IPS DF 4.7 (cell line): ENCODE data around the gene RPGRIP1L.

Experiments used
- DNase-seq: peaks from one replicate; pipeline ENCODE4 v3.0.0-alpha.2; 2013; ENCODE audit warnings: low spot score; ENCODE audit errors: extremely low read depth

Gene RPGRIP1L

GRCh38 chr16:53558710-53559109 is 144.9 kb downstream of the RPGRIP1L start:
- DNase-seq = no peak

DNA sequence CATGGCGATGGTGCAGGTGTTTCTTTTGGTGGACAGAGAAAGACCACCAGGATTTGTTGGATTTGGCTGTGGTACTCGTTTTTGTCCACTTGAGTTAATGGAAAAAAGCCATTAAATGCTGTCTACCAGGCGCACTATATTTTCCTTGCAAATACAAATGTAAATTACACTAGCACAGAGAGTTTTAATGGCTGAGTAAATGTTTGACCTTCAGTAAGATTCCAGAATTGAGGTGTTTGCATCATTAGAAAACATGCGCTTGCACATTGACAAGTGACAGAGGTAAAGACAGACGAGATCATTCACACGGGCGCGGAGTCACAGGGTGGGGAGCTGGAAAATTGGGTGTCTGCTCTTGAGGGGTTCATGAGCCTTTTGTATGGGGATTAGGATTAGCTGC is 147.1 kb downstream of the RPGRIP1L start:
- DNase-seq = no peak

DNA sequence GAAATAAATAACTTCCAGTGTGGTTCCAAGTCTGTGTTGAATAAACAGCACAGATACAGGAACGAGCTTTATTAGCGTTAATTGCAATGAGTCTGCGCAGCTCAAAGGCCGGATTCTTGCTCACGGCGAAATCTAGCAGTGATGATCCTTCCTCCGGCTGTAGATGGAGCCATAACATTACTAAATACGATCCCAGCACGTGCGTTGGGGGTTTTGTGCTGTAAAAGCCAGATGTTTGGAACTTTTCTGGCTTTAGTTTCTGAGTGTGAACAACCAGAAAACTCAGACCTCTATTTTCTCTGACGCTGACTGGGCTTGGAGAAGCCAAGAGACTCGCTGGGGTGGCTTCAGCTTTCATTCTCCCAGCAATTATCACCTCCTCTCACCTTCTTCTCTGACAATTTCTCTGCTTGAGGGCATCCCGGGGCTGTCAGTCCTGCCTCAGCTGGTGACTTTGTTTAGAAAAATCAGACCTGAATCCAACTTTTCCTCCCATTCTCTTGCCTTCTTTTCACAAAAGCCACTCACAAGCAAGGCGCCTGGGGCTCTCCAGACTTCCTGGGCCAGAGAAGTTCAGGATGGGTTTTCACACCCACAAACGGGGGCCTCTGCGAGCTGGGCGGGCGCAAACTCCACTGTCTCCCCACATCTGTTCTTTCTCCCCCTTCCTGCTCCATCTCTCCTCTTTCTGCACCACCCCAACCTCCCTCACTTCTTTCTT is 153.5 kb downstream of the RPGRIP1L start:
- DNase-seq = no peak
